Thyroid gland (tissue), 4 donors: Measurements from ENCODE around the gene B3GALT6.

Experiments used
- CTCF ChIP-seq, 6 experiments: fragments of 200-600 bp in 3 of 6; fragments of 450-650 bp in 3 of 6; sonication (generic) in 3 of 6; IDR thresholded peaks; one replicate each; pipeline ENCODE4 v1.5.1; 2016 to 2019; ENCODE audit warnings: antibody characterized with exemption in 6 of 6, mild to moderate bottlenecking in 2 of 6, inconsistent platforms in 1 of 6, moderate library complexity in 1 of 6
- POLR2A ChIP-seq, 2 donors: fragments of 450-650 bp; IDR thresholded peaks; one replicate each; pipeline ENCODE4 v1.6.1; 2017; ENCODE audit warnings: antibody characterized with exemption in 2 of 2, mild to moderate bottlenecking in 2 of 2, moderate library complexity in 1 of 2

DNA sequence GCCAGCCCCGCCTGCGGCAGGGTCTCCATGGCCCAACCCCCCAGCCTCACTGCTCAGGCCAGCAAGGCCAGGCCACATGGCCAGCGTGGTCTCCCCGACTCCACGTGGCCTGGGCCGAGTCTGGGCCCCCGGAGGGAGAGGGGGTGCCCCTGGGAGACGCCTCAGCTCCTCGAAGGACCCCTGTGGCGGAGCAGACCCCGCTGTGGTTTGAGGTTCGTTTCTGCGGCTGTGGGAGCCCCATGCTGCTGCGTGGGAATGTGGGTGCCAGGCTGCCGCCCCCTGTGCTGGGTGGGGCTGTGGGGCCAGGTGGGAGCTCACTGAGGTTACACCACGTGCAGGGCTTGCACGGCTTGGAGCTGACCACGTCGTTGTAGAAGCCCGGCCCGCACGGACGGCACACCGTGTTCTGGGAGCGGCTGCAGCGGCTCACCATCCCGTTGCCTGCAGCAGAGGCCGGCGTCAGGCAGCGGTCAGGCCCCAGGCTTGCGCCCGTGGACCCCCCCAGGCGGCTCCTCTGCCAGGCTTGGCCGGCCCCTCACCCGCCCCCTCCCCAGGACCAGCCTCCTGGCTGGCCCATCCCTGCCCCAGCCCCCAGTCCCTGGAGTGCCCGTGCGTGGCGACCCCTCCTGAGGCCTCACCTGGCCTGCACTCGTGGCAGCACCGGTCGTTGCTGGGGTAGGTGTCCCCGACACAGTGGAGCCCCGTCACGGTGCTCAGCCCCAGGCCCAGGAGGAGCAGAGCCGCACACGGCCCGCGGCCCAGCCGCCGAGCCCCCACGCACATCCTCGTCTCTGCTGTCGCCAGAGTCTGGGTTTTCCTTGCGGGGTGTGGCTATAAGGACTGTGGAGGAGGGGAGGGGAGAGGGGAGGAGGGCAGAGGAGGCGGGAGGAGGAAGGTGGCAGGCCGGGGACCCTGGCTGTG lies 18.4 kb upstream of the B3GALT6 start, which contains the start of gene TNFRSF4:
- TF ChIP-seq CTCF (IDR thresholded peaks at IDR 0.05): no peak
- TF ChIP-seq POLR2A (IDR thresholded peaks at IDR 0.05): no peak
